HCT116 (cell line): ENCODE measurements around the gene SYAP1. TPM values are rescaled to one million over a fixed set of nuclear protein-coding genes. Genes with fewer than 3 reads are reported as not detected.

Experiments used
- ATAC-seq: fragments of 200-7000 bp; cut with Tn5 transposase; 2 replicates; pipeline ENCODE4 v1.9.1; 2020; ENCODE audit warnings: mild to moderate bottlenecking, moderate library complexity
- BruUV-seq: library from RNA; stranded (reverse); fragments of 400-500 nt; replicated peaks from 2 replicates; lab custom pipeline; 2021; lab: Mats Ljungman, UMichigan
- CTCF ChIA-PET: fragments of 300-600 bp; sonication (Branson Sonifier 250); formaldehyde crosslinking; loops from one replicate; lab custom pipeline; 2021; ENCODE audit warnings: antibody characterized with exemption; lab: Charles Lee
- POLR2A ChIA-PET: fragments of 300-600, 350-600 bp; sonication (Branson Sonifier 250); formaldehyde crosslinking; loops from one replicate; lab custom pipeline; 2021; ENCODE audit warnings: antibody characterized with exemption; lab: Charles Lee
- RAD21 ChIA-PET, 2 experiments: fragments of 300-600 bp; sonication (Branson Sonifier 250); formaldehyde crosslinking; loops; one replicate each; lab custom pipeline; 2023; ENCODE audit warnings: low total read pairs in 2 of 2; ENCODE audit not compliant: uncharacterized antibody in 2 of 2, unreplicated experiment in 2 of 2, low non-redundant PET in 1 of 2; lab: Charles Lee
- DNase-seq: peaks from one replicate; pipeline ENCODE4 v3.0.0-alpha.2; 2010; ENCODE audit warnings: low read depth, low spot score
- H2AFZ ChIP-seq: fragments of 200-600 bp; shearing (Covaris generic), sonication (generic); 2 replicates; pipeline ENCODE4 v1.6.1; 2017; ENCODE audit warnings: low read depth, mixed run types, mixed read lengths, antibody characterized with exemption, low read length; ENCODE audit not compliant: poor library complexity, severe bottlenecking
- H3K27ac ChIP-seq: 2 replicates; pipeline ENCODE4 v1.5.1; 2012; ENCODE audit warnings: low read depth, low read length
- H3K27me3 ChIP-seq: fragments of 200-600 bp; sonication (generic); 2 replicates; pipeline ENCODE4 v1.6.1; 2016; ENCODE audit warnings: mixed run types, low read length, mixed read lengths; ENCODE audit not compliant: insufficient read depth
- H3K36me3 ChIP-seq, 2 experiments: fragments of 200-500 bp in 1 of 2; fragments of 200-600 bp in 1 of 2; sonication (Bioruptor generic) in 1 of 2; sonication (generic) in 1 of 2; 2 replicates each; pipeline versions ENCODE4 v1.5.1 to v1.6.1; 2014 to 2016; ENCODE audit warnings: low read length in 2 of 2, inconsistent platforms in 1 of 2, mixed read lengths in 1 of 2, mixed run types in 1 of 2; ENCODE audit not compliant: insufficient read depth in 2 of 2, control insufficient read depth in 1 of 2
- H3K4me1 ChIP-seq, 2 experiments: fragments of 200-600 bp in 1 of 2; sonication (generic) in 1 of 2; 2 replicates each; pipeline versions ENCODE4 v1.5.1 to v1.6.1; 2012 to 2017; ENCODE audit warnings: low read length in 2 of 2, inconsistent platforms in 1 of 2, mild to moderate bottlenecking in 1 of 2, mixed read lengths in 1 of 2, mixed run types in 1 of 2, moderate library complexity in 1 of 2; ENCODE audit not compliant: insufficient read depth in 2 of 2, control insufficient read depth in 1 of 2
- H3K4me2 ChIP-seq: fragments of 200-600 bp; sonication (generic); 2 replicates; pipeline ENCODE4 v1.6.1; 2017; ENCODE audit warnings: mixed run types, low read length, mixed read lengths
- H3K4me3 ChIP-seq, 2 experiments: fragments of 200-600 bp in 1 of 2; sonication (generic) in 1 of 2; replicated peaks in 1 of 2; 2 replicates each; pipeline ENCODE4 v1.5.1; 2011 to 2016; ENCODE audit warnings: low read length in 2 of 2, control low read depth in 1 of 2, low read depth in 1 of 2, mild to moderate bottlenecking in 1 of 2, mixed read lengths in 1 of 2, mixed run types in 1 of 2
- H3K79me2 ChIP-seq: fragments of 200-600 bp; sonication (generic); 2 replicates; pipeline ENCODE4 v1.6.1; 2017; ENCODE audit warnings: mild to moderate bottlenecking, mixed run types, low read length, moderate library complexity, mixed read lengths; ENCODE audit not compliant: insufficient read depth
- H3K9ac ChIP-seq: fragments of 200-600 bp; sonication (generic); 2 replicates; pipeline ENCODE4 v1.6.1; 2016; ENCODE audit warnings: low read length, mixed read lengths
- H3K9me2 ChIP-seq: fragments of 200-600 bp; sonication (generic), shearing (Covaris generic); 2 replicates; pipeline ENCODE4 v1.6.1; 2017; ENCODE audit warnings: mixed run types, mild to moderate bottlenecking, moderate library complexity; ENCODE audit not compliant: insufficient read depth
- H3K9me3 ChIP-seq, 2 experiments: fragments of 200-500 bp in 1 of 2; fragments of 200-600 bp in 1 of 2; sonication (Bioruptor generic) in 1 of 2; sonication (generic) in 1 of 2; 2 replicates each; pipeline ENCODE4 v1.6.1; 2014 to 2017; ENCODE audit warnings: low read length in 2 of 2, mixed read lengths in 2 of 2, inconsistent platforms in 1 of 2, low read depth in 1 of 2, mild to moderate bottlenecking in 1 of 2, mixed run types in 1 of 2, moderate library complexity in 1 of 2; ENCODE audit not compliant: control insufficient read depth in 1 of 2, insufficient read depth in 1 of 2
- H4K20me1 ChIP-seq: fragments of 200-600 bp; sonication (generic), shearing (Covaris generic); 2 replicates; pipeline ENCODE4 v1.6.1; 2017; ENCODE audit warnings: mixed run types, mild to moderate bottlenecking, moderate library complexity; ENCODE audit not compliant: insufficient read depth
- CBX3 ChIP-seq: IDR thresholded peaks from 2 replicates; pipeline ENCODE4 v1.6.1; 2012; ENCODE audit warnings: low read depth
- CTCF ChIP-seq, 3 experiments: fragments of 200-600 bp in 1 of 3; sonication (generic) in 1 of 3; IDR thresholded peaks in 2 of 3; conservative IDR thresholded peaks in 1 of 3; 2 replicates each; pipeline ENCODE4 v1.5.1; 2012 to 2017; ENCODE audit warnings: low read depth in 2 of 3, low read length in 2 of 3, antibody characterized with exemption in 1 of 3, borderline replicate concordance in 1 of 3, control low read depth in 1 of 3, mild to moderate bottlenecking in 1 of 3, mixed read lengths in 1 of 3, mixed run types in 1 of 3, moderate library complexity in 1 of 3; ENCODE audit not compliant: insufficient read depth in 1 of 3
- EZH2phosphoT487 ChIP-seq: fragments of 200-600 bp; IDR thresholded peaks from 2 replicates; pipeline ENCODE4 v1.6.1; 2018; ENCODE audit warnings: antibody characterized with exemption, borderline replicate concordance
- FOSL1 ChIP-seq: IDR thresholded peaks from 2 replicates; pipeline ENCODE4 v1.6.1; 2012; ENCODE audit warnings: low read depth
- JUND ChIP-seq: IDR thresholded peaks from 2 replicates; pipeline ENCODE4 v1.6.1; 2012
- REST ChIP-seq: IDR thresholded peaks from 2 replicates; pipeline ENCODE4 v1.6.1; 2012; ENCODE audit warnings: low read depth
- SP1 ChIP-seq: IDR thresholded peaks from 2 replicates; pipeline ENCODE4 v1.6.1; 2012; ENCODE audit warnings: low read depth
- SRF ChIP-seq: IDR thresholded peaks from 2 replicates; pipeline ENCODE4 v1.6.1; 2012; ENCODE audit warnings: low read depth
- ZNF274 ChIP-seq: fragments of 200-500 bp; sonication (Bioruptor generic); IDR thresholded peaks from 2 replicates; pipeline ENCODE4 v1.6.1; 2014; ENCODE audit warnings: mild to moderate bottlenecking, low read depth, low read length, inconsistent platforms
- intact Hi-C: fragments of 100-400 bp; cut with micrococcal nuclease; formaldehyde crosslinking; loops from 2 replicates; pipeline ENCODE4 v1.10.0; 2022
- total RNA-seq: library from RNA; stranded (reverse); gene quantifications from one replicate; pipeline ENCODE4 v1.2.1, GENCODE V29; 2021; ENCODE audit not compliant: unreplicated experiment

Gene SYAP1
- total RNA-seq, 1 experiment from 2014 or later = 24.8 TPM

- H3K9me2 ChIP-seq = no peaks in the 10 kb centered on the region
- ATAC-seq (no peak), DNase-seq (no peak)
- H3K27me3 ChIP-seq = no peaks in the 10 kb centered on the region
- CTCF ChIA-PET = no interaction called here
- H4K20me1 ChIP-seq = no peaks in the 10 kb centered on the region
- no peak for TF ChIP-seq SP1
- TF ChIP-seq CBX3 = no peak
- no peak for TF ChIP-seq JUND
- no peak for TF ChIP-seq ZNF274
- TF ChIP-seq SRF = no peak
- TF ChIP-seq REST = no peak
- H3K4me2 ChIP-seq = no peak overlapping the region
- H3K4me1 ChIP-seq = no peaks in the 10 kb centered on the region
- no TSS peak for BruUV-seq
- POLR2A ChIA-PET = no interaction called here
- RAD21 ChIA-PET = no interaction called here
- H2AFZ ChIP-seq = no peak overlapping the region
- H3K27ac ChIP-seq = no peak overlapping the region
- no peaks in the 10 kb centered on the region for H3K79me2 ChIP-seq
- H3K36me3 ChIP-seq = no peaks in the 10 kb centered on the region
- H3K9me3 ChIP-seq = no peaks in the 10 kb centered on the region
- H3K4me3 ChIP-seq = no peak overlapping the region
- intact Hi-C loops = no loop called here
- no peak overlapping the region for H3K9ac ChIP-seq
Observed at GRCh38 chrX:16778545-16778944, 59.1 kb downstream of the SYAP1 start.

GRCh38 chrX:16778993-16779392 is 59.6 kb downstream of the SYAP1 start:
- ATAC-seq = no peak
- POLR2A ChIA-PET = no interaction called here
- intact Hi-C loops = no loop called here

More at GRCh38 chrX:16778993-16779392, 59.6 kb downstream of the SYAP1 start:
- CTCF ChIA-PET = no interaction called here
- H3K27ac ChIP-seq = no peak overlapping the region
- RAD21 ChIA-PET = no interaction called here
- no peak overlapping the region for H3K4me2 ChIP-seq
- no peak overlapping the region for H3K4me3 ChIP-seq
- no peaks in the 10 kb centered on the region for H3K4me1 ChIP-seq
- H3K27me3 ChIP-seq = no peaks in the 10 kb centered on the region
- no peak overlapping the region for H2AFZ ChIP-seq
- H3K79me2 ChIP-seq = no peaks in the 10 kb centered on the region
- no peaks in the 10 kb centered on the region for H3K36me3 ChIP-seq
- no peak for DNase-seq
- no peak overlapping the region for H3K9ac ChIP-seq
- no peaks in the 10 kb centered on the region for H3K9me2 ChIP-seq
- no peak for TF ChIP-seq FOSL1
- no peak for TF ChIP-seq REST
- no peak for TF ChIP-seq EZH2phosphoT487
- no peak for TF ChIP-seq CTCF (IDR thresholded peaks at IDR 0.05 in 2 of 3, conservative IDR thresholded peaks at IDR 0.05 in 1 of 3; ENCODE audit: borderline replicate concordance in 1 of 3, insufficient read depth in 1 of 3, low read depth in 2 of 3, low read length in 2 of 3)
- no peaks in the 10 kb centered on the region for H4K20me1 ChIP-seq
- no peaks in the 10 kb centered on the region for H3K9me3 ChIP-seq
- BruUV-seq = no TSS peak
